Mucosa of descending colon (tissue), 3 donors: ENCODE data around the gene TRPM1. TPM values are rescaled to one million over a fixed set of nuclear protein-coding genes. Genes with fewer than 3 reads are reported as not detected.

Experiments used
- ATAC-seq: fragments of 200-7000 bp; cut with Tn5 transposase; one replicate; pipeline ENCODE4 v1.9.1; 2020; ENCODE audit warnings: mild to moderate bottlenecking, moderate library complexity
- DNase-seq, 3 donors: peaks; one replicate each; pipeline ENCODE4 v3.0.0-alpha.2; 2020
- H3K36me3 ChIP-seq: fragments of 200-600 bp; one replicate; pipeline ENCODE4 v1.8.0; 2021; ENCODE audit warnings: low read depth, mild to moderate bottlenecking
- H3K4me1 ChIP-seq: fragments of 200-600 bp; one replicate; pipeline ENCODE4 v1.8.0; 2021; ENCODE audit warnings: low read depth, mild to moderate bottlenecking
- H3K4me3 ChIP-seq: fragments of 200-600 bp; one replicate; pipeline ENCODE4 v1.8.0; 2021; ENCODE audit warnings: mild to moderate bottlenecking
- H3K9me3 ChIP-seq: fragments of 200-600 bp; one replicate; pipeline ENCODE4 v1.8.0; 2021; ENCODE audit warnings: mild to moderate bottlenecking
- CTCF ChIP-seq: fragments of 200-600 bp; IDR thresholded peaks from one replicate; pipeline ENCODE4 v1.8.0; 2022; ENCODE audit warnings: antibody characterized with exemption, mild to moderate bottlenecking
- intact Hi-C, 2 donors: fragments of 100-400 bp; cut with DNase I in 1 of 2; cut with micrococcal nuclease in 1 of 2; formaldehyde crosslinking; loops; one replicate each; pipeline versions ENCODE4 v1.11.0 to v1.11.1; 2022; cut with DNase I, micrococcal nuclease
- microRNA-seq: library from miRNA; unstranded; fragments of <30 nt; microRNA quantifications from one replicate; pipeline ENCODE4, GENCODE V29; 2019
- total RNA-seq, 3 donors: library from RNA; stranded (reverse); fragmentation: NEBNext Ultra II Directional in 2 of 3; extraction: Animal tissue kit (Norgen Biotek cat#: 25700) in 2 of 3; gene quantifications; one replicate each; pipeline versions ENCODE4 v1.2.1 to v1.2.4, GENCODE V29; 2021 to 2023
- donor health status: DM: no; HTN: no; CAD: no; lungs with moderate emphysema.
- donor health status: DM: no; HTN: no; CAD: no.
- donor health status: DM: no; HTN: yes; CAD: no.

TRPM1 gene
- total RNA-seq, 3 donors from 2014 or later = not detected

GRCh38 chr15:30956216-30957124 lies 145.1 kb downstream of the TRPM1 start:
- ATAC-seq = no peak
- TF ChIP-seq CTCF = no peak
- no peaks in the 10 kb centered on the region for H3K4me1 ChIP-seq
- no peak overlapping the region for H3K4me3 ChIP-seq
- H3K9me3 ChIP-seq = no peaks in the 10 kb centered on the region
- peaks cover 19% of the 10 kb centered on the region for H3K36me3 ChIP-seq
- intact Hi-C loops = no loop called here
- DNase-seq = no peak

GRCh38 chr15:30954674-30955073 lies 146.9 kb downstream of the TRPM1 start:
- Histone ChIP-seq H3K4me1 (no peaks in the 10 kb centered on the region), H3K4me3 (no peak overlapping the region), H3K36me3 (peaks cover 20% of the 10 kb centered on the region), H3K9me3 (no peaks in the 10 kb centered on the region)
- ATAC-seq (no peak), DNase-seq (no peak)
- intact Hi-C loops = no loop called here
- TF ChIP-seq CTCF = no peak

GRCh38 chr15:30953731-30954378 lies 147.7 kb downstream of the TRPM1 start:
- Histone ChIP-seq H3K4me3 (no peak overlapping the region), H3K36me3 (peaks cover 27% of the 10 kb centered on the region), H3K4me1 (no peaks in the 10 kb centered on the region), H3K9me3 (no peaks in the 10 kb centered on the region)
- intact Hi-C loops = no loop called here
- ATAC-seq (peak; percentile 38), DNase-seq (no peak)
- no peak for TF ChIP-seq CTCF

- intact Hi-C loops = no loop called here
- Histone ChIP-seq H3K4me1 (no peaks in the 10 kb centered on the region), H3K4me3 (no peak overlapping the region), H3K36me3 (peaks cover 22% of the 10 kb centered on the region), H3K9me3 (no peaks in the 10 kb centered on the region)
- no peak for TF ChIP-seq CTCF
- ATAC-seq = no peak
- DNase-seq = no peak
Observed at GRCh38 chr15:30953183-30953582, 148.3 kb downstream of the TRPM1 start.

Small RNAs within 50 kb of the gene (microRNA-seq; reads per million reads assigned to microRNA genes)
- not detected for gene MIR211

Other genes with a start within 250 kb of the TRPM1 start
- gene FAN1, start 197.8 kb downstream of the TRPM1 start, total RNA-seq = 10 to 100 TPM; 15.2 to 27.5 (median 20.4) TPM
- 10 to 100 TPM; 34.4 to 42.0 (median 37.5) TPM for gene MTMR10, start 110.1 kb downstream of the TRPM1 start, total RNA-seq
- 100 to 1,000 TPM in 1 of 3 donors, 10 to 100 TPM in 2; 72.4 to 107 (median 91.2) TPM for gene KLF13, start 225.1 kb upstream of the TRPM1 start, total RNA-seq